Stimulated activated CD4-positive, alpha-beta T cell treated with anti-CD3 and anti-CD28 coated beads, Interleukin-4, amount 100 ng/mL, for 1 hour (primary cell): ENCODE measurements around the gene STX3.
"Not testable (repeated sequence)": the region's sequence is repeated elsewhere in the genome, so short reads cannot be mapped to it uniquely, and the experiment has no call there.

Experiments used
- DNase-seq: peaks from one replicate; pipeline ENCODE4 v3.0.0-alpha.2; 2020

The STX3 gene

GRCh38 chr11:59759900-59760299 lies 4.7 kb downstream of the STX3 start:
- DNase-seq, result no peak

- no peak for DNase-seq
Observed at GRCh38 chr11:59760771-59761170, 5.6 kb downstream of the STX3 start.

DNA sequence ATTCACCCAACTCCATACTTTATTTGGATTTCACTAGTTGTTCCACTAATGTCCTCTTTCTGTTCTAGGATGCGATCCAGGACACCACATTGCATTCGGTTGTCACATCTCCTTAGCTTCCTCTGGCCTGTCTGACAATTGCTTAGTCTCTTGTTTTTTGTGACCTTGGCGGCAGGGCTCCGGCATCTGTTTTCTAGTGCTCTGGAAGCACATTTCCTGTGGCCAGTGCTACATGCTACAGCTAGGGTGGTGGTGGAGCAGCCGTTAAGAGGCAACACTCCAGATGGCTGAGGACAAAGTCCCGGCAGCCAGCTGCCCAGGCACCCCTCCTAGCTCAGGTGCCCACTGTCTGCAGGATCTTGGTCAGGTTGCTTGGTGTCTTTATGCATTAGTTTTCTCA lies 6.8 kb downstream of the STX3 start:
- DNase-seq, result no peak

GRCh38 chr11:59765068-59765735 lies 10.0 kb downstream of the STX3 start:
- DNase-seq, result no peak

DNA sequence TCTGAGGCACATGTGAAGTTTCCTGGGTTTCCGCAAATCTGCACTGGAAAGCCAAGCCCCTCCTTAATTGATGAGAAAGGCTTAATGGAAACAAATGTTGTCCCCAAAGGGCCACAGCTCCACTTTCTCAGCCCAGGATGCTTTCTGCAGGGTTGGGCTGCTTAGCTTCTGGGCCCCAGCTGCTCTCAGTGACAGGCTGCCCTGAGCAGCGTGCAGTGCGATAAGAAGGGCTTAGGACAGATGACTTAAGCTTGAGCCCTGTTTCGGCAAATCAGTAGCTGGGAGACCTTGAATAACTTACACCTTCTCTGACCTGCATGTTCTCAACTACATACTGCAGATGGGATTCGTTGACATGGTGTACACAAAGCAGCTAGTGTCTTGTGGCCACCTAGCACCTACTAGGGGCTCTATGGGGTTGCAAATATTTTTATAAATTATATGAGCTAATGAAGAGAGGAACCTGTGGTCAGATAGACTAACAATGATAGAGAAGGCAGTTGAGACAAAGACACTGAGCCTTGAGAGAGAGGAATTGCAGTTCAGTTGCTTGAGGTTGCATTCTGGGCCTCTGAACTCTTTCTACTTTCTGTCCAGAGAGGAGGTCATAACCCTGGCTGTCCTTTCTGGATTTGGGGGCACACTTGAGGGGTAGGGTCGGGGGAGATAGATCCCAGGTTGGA lies 11.5 kb downstream of the STX3 start:
- DNase-seq, result no peak

DNA sequence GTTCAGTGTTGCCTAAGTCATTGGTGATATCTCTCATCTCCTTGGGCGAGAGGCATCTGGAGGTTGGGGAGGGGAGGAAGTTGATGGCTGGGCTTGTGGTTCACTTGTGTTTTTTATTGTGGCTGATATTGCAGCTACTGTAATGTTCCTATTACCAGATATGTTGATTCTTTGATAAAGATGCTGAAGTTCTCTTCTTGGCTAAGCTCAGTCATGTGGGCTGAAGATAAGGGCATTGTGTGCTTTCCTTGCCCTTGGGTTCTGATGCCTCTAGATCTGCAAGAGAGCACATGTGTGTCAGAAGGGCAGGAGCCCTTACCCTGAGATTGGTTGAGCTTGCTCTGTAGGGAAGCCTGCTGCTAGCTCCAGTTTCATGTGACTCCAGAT lies 12.0 kb downstream of the STX3 start:
- DNase-seq, result no peak

- no peak for DNase-seq
Observed at GRCh38 chr11:59769111-59769510, 13.9 kb downstream of the STX3 start.

DNA sequence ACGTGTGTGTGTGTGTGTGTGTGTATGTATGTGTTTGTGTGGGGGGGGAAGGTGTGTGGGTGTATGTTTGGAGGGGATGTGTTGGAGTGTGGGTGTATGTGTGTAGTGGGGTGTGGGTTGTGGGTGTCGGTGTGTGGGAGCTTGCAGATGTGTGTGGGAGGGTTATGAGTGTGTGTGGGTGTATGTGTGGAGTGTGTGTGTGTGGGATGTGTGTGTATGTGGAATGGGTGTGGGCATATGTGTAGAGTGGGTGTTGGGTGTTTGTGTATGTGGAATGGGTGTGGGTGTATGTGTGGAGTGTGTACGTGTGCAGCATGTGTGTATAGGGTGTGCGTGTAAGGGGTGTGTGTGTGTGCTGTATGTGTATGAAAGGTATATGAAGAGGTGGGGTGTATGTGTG lies 14.7 kb downstream of the STX3 start:
- DNase-seq, result no peak

DNA sequence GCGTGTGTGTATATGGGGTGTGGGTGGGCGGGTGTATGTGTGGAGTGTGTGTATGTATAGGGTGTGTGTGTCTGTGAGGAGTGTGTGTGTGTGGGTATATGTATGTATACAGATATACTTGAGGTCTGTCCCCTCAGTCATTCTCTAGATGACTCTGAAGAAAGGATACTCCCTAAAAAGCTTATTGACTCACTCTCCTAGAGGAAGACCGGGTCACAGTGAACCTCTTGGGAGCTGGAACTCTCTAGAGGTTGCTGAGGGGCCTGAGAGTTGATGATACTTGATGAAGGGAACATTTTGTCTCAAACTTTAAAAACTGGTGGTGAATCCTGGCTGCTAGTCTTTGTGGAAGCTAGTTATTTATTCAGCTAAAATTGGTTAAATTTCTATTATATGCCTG lies 15.1 kb downstream of the STX3 start:
- DNase-seq, result no peak

DNA sequence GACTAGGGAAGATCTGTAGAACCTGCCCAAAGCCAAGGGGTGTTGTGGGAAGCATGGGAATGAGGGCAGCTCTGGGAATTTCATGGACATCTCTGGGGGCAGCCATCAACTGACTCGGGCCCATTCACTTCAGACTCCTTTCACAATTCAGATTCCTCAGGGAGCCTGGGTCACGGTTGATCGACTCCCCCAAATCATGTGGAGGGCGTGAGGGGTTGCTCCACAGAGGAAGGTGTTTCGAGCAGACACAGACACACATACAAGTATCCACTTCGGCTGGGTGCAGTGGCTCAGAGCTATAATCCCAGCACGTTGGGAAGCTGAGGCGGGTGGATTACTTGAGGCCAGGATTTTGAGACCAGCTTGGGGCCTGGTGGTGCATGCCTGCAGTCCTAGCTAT lies 15.7 kb downstream of the STX3 start:
- DNase-seq, result no peak

DNA sequence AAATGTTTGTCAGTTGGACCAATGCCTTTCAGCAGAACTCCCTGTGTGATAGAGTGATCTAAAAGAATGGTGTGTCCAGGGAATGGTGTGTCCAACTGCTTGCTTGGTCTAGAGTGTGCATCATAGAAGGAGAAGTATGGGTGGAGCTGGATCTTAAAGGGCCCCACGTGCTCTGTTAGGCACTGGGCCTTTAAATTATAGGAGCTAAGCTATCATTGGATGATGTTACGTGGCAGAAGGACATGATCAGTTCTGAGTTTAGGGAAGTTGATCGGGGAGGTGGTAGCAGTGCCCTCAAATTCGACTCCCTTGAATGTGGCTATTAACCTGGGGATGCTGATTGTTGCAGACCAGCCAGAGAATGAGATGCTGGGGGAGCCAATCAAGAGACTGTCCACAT lies 16.4 kb downstream of the STX3 start:
- DNase-seq, result no peak

DNA sequence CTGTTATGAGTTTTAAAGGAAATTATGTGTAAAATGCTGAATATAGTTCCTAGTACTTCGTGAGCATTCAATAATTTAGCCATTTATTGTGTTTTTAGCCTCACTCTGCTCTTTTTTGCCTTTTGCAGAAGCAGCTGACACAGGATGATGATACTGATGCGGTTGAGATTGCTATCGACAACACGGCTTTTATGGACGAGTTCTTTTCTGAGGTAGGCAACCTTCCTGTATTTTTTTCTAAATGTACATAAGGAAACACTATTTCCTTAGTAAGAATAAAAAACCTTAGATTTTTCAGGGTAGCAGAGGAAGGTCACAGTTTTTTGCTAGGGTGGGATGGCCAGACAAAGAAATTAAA lies 17.9 kb downstream of the STX3 start:
- no peak for DNase-seq

DNA sequence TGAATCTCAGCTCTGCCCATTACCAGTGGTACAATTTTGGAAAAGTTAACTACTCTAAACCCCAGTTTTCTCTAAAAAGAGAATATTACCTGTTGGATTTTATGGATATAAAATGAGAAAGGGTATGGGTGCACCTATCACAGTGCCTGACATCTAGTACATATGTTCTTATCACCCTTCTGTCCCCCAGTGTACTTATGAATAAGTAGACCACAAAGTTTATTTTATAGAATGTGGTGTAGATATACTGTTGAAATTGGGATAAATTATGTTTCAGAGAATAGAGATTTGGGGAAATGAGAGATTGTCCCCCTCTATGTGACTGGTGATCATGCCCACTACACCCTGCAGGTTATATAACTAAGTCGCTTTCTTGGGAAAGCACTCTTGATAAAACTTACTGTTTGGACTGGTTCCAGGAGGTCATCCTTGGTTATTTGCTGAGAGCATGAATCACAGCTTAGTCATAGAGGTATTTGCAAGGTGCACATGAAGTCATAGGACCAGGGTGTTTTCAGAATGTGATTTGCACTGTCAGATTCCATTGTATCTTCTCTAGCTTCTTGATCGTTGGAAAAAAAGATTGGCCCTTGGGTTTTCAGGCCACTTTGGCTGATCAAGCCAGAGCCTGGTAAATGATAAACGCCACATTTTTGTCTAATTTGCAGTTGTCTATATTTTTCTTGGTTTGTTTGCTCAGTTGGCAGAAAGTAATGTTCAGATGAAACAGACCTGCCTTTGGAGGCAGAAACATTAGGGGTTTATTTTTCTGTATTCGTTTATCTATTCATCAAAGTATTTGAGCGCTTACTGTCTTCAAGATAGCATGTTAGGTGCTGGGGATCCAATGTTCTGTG lies 21.3 kb downstream of the STX3 start:
- DNase-seq, result no peak

DNA sequence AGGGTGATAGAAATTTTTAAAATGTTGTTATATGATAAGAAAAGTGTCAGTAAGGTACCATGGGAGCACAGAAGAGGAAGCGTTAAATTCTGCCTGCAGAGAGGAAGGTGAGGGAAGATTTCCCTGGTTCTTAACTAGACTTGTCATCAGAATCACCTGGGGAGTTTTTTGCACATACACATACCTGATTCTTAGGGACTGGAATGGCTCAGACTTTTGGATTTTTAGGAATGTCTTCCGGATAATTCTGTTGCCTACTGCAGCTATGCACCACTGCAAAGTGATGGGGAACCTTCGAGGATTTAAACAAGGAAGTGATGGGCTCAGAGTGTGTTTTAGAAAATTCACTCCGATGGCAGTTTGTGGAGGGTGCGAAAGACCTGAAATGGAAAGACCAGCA lies 21.9 kb downstream of the STX3 start:
- DNase-seq, result no peak

- no peak for DNase-seq
Observed at GRCh38 chr11:59778122-59778521, 22.9 kb downstream of the STX3 start.

GRCh38 chr11:59779487-59779886 lies 24.3 kb downstream of the STX3 start:
- DNase-seq, result no peak

DNA sequence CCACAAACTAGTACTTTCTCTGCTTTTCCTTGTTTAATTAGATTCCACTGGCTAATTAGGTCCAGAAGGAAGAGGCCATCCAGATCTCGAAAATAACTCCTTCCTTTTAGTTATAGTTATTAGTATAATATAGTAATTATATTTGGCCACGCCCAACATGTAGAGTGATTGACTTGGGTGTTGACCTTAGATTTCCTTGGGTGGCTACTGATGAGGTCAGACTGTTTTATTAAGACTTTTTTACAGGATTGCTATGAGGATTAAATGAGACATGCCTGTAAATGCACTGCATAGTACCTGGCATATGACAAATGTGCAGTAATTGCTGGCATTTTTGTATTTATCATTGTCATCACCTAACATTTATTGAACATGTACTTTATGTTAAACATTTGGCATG lies 26.9 kb downstream of the STX3 start:
- DNase-seq, result no peak

GRCh38 chr11:59783632-59784090 lies 28.5 kb downstream of the STX3 start:
- DNase-seq, result no peak

GRCh38 chr11:59784441-59784840 lies 29.3 kb downstream of the STX3 start:
- DNase-seq, result not testable (repeated sequence)

GRCh38 chr11:59785818-59786217 lies 30.6 kb downstream of the STX3 start:
- no peak for DNase-seq

DNA sequence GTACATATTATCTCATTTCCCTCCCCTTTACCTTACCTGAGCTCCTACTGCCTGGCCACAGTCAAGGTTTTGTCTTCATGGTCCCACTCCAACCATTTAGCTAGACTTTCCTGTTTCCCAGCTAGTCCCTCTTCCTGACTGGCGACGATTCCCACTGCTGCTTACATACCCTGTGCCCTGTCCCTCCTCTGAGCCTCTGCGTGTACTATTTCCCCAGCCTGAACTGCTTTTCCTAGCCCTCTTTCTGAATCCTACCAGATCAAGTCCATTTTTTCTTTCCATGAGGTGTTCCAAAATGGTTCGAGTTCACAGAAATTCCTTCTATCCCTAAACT lies 32.0 kb downstream of the STX3 start:
- no peak for DNase-seq

GRCh38 chr11:59787816-59788215 lies 32.6 kb downstream of the STX3 start:
- no peak for DNase-seq

DNA sequence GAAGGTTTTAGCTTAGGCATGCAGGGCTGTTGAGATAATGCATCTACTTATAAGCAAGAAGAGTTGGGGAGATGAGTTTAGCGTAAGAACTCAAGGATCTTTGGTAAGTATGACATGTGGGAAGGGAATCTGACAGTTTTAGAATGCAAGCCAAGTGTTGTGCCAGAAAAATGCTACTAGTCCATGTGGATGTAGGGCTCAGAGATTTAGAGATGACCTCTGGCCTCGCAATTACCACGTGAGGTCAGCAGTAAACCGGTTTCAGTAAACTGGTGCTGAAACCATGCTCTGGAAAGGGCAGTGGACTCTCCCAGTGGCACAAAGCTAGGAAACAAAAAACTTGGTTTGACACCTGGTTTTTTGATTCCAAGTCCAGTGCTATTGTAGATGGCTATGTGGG lies 36.5 kb downstream of the STX3 start:
- no peak for DNase-seq

DNA sequence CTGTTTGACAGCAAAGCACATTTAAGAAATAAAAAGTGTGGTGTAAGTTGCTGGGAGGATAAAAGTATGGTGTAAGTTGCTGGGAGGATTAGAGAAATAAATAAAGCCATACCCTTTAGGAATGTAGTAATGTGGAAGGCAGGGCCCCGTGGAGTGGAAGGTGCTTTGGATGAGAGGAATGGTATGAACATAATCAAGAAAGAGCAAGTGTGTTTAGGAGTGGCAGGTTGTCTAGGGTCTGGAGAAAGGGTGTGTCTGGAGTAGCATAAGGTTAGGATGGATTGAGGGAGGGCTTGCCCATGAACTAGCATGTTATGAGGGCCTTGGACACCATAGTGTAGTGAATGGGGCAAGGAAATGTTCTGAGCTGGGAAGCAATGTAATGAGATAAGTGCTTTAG lies 37.3 kb downstream of the STX3 start:
- DNase-seq, result no peak
